GM23338 (cell line): ENCODE results near the gene MAPK7. TPM values are rescaled to one million over a fixed set of nuclear protein-coding genes. Genes with fewer than 3 reads are reported as not detected.

Experiments
- ATAC-seq: fragments of 200-7000 bp; cut with Tn5 transposase; 3 replicates; pipeline ENCODE4 v1.9.1; 2020
- DNase-seq: peaks from one replicate; pipeline ENCODE4 v3.0.0-alpha.2; 2015; ENCODE audit warnings: low spot score
- H2AFZ ChIP-seq: fragments of 200-600 bp; sonication (generic); 2 replicates; pipeline ENCODE4 v1.8.0; 2016; ENCODE audit warnings: antibody characterized with exemption, mild to moderate bottlenecking, moderate library complexity
- H3F3A ChIP-seq: fragments of 200-600 bp; sonication (generic); replicated peaks from 2 replicates; pipeline ENCODE4 v1.8.0; 2017; ENCODE audit warnings: antibody characterized with exemption, mixed run types, low read depth
- H3K27ac ChIP-seq: fragments of 200-600 bp; sonication (generic); 2 replicates; pipeline ENCODE4 v1.6.1; 2016; ENCODE audit warnings: low read depth
- H3K27me3 ChIP-seq: fragments of 200-600 bp; sonication (generic); 2 replicates; pipeline ENCODE4 v1.8.0; 2016; ENCODE audit warnings: mild to moderate bottlenecking, mixed run types, moderate library complexity; ENCODE audit not compliant: insufficient read depth
- H3K36me3 ChIP-seq: fragments of 200-600 bp; sonication (generic); 2 replicates; pipeline ENCODE4 v1.8.0; 2016; ENCODE audit warnings: mild to moderate bottlenecking; ENCODE audit not compliant: insufficient read depth
- H3K4me1 ChIP-seq: fragments of 200-600 bp; sonication (generic); 2 replicates; pipeline ENCODE4 v1.8.0; 2016; ENCODE audit warnings: mild to moderate bottlenecking, moderate library complexity; ENCODE audit not compliant: insufficient read depth
- H3K4me2 ChIP-seq: fragments of 200-600 bp; sonication (generic); 2 replicates; pipeline ENCODE4 v1.7.1; 2017; ENCODE audit warnings: mixed run types
- H3K4me3 ChIP-seq: fragments of 200-600 bp; sonication (generic); 2 replicates; pipeline ENCODE4 v1.6.1; 2016; ENCODE audit warnings: mixed run types
- H3K79me2 ChIP-seq: fragments of 200-600 bp; sonication (generic); replicated peaks from 2 replicates; pipeline ENCODE4 v1.8.0; 2017; ENCODE audit warnings: mild to moderate bottlenecking; ENCODE audit not compliant: insufficient read depth
- H3K9me2 ChIP-seq: fragments of 200-600 bp; sonication (generic); 2 replicates; pipeline ENCODE4 v1.8.0; 2017; ENCODE audit not compliant: insufficient read depth
- H4K20me1 ChIP-seq: fragments of 200-600 bp; sonication (generic); replicated peaks from 2 replicates; pipeline ENCODE4 v1.8.0; 2017; ENCODE audit warnings: mild to moderate bottlenecking; ENCODE audit not compliant: insufficient read depth
- H3K27ac Mint-ChIP-seq: 2 replicates; pipeline ENCODE4 v1.8.0; 2020; ENCODE audit warnings: inconsistent platforms, mild to moderate bottlenecking, moderate library complexity, mixed read lengths
- H3K27me3 Mint-ChIP-seq: 3 replicates; pipeline ENCODE4 v1.8.0; 2022; ENCODE audit warnings: low read depth, mild to moderate bottlenecking, moderate library complexity, mixed read lengths, inconsistent platforms; ENCODE audit not compliant: insufficient read depth, poor library complexity
- H3K36me3 Mint-ChIP-seq: 3 replicates; pipeline ENCODE4 v1.8.0; 2021; ENCODE audit warnings: low read depth, mild to moderate bottlenecking, inconsistent platforms, moderate library complexity, mixed read lengths
- H3K4me1 Mint-ChIP-seq: 3 replicates; pipeline ENCODE4 v1.8.0; 2020; ENCODE audit warnings: mild to moderate bottlenecking, inconsistent platforms, mixed read lengths
- H3K4me3 Mint-ChIP-seq: 3 replicates; pipeline ENCODE4 v1.8.0; 2021; ENCODE audit warnings: moderate library complexity, mild to moderate bottlenecking, inconsistent platforms, mixed read lengths
- H3K9me3 Mint-ChIP-seq: 3 replicates; pipeline ENCODE4 v1.8.0; 2020; ENCODE audit warnings: moderate library complexity, mild to moderate bottlenecking, inconsistent platforms, mixed read lengths
- CREB1 ChIP-seq: fragments of 250-450 bp; sonication (Bioruptor Pico); IDR thresholded peaks from 2 replicates; pipeline ENCODE4 v1.5.0; 2020; ENCODE audit warnings: low read depth, mild to moderate bottlenecking, moderate library complexity
- EZH2phosphoT487 ChIP-seq: fragments of 200-600 bp; sonication (generic); IDR thresholded peaks from one replicate; pipeline ENCODE4 v1.8.1; 2018; ENCODE audit warnings: antibody characterized with exemption; ENCODE audit not compliant: unreplicated experiment
- JUNB ChIP-seq: IDR thresholded peaks from one replicate; pipeline ENCODE4 v1.6.1; 2016; ENCODE audit warnings: antibody characterized with exemption; ENCODE audit not compliant: unreplicated experiment
- POLR2AphosphoS5 ChIP-seq: IDR thresholded peaks from 2 replicates; pipeline ENCODE4 v1.6.1; 2016; ENCODE audit warnings: antibody characterized with exemption, low read depth
- STAT1 ChIP-seq: IDR thresholded peaks from one replicate; pipeline ENCODE4 v1.6.1; 2016; ENCODE audit warnings: antibody characterized with exemption; ENCODE audit not compliant: unreplicated experiment
- polyA plus RNA-seq: library from polyadenylated mRNA; unstranded; fragments of >200 nt; fragmentation: Nextera tagmentation; extraction: Ambion mirVana; gene quantifications from 2 replicates; pipeline ENCODE4 v1.2.1, GENCODE V29; 2016
- total RNA-seq: library from RNA; depleted of rRNA; stranded (reverse); fragments of >200 nt; shearing (Covaris generic); gene quantifications from 2 replicates; pipeline ENCODE4 v1.2.3, GENCODE V29; 2014
- TF ChIP-seq, protein P1 (sequence below): IDR thresholded peaks from 2 replicates; pipeline ENCODE4 v1.6.1; 2016; ENCODE audit warnings: antibody characterized with exemption
- TF ChIP-seq, protein P2 (sequence below), 2 experiments: fragments of 200-600 bp in 1 of 2; sonication (generic) in 1 of 2; conservative IDR thresholded peaks; 2 replicates each; pipeline versions ENCODE4 v1.5.1 to v1.6.1; 2016 to 2017; ENCODE audit warnings: antibody characterized with exemption in 2 of 2, low read depth in 2 of 2, mild to moderate bottlenecking in 2 of 2, moderate library complexity in 1 of 2

MAPK7 gene
- total and polyA plus RNA-seq, 2 experiments from 2014 or later = 15.5 to 53.1 TPM

DNA sequence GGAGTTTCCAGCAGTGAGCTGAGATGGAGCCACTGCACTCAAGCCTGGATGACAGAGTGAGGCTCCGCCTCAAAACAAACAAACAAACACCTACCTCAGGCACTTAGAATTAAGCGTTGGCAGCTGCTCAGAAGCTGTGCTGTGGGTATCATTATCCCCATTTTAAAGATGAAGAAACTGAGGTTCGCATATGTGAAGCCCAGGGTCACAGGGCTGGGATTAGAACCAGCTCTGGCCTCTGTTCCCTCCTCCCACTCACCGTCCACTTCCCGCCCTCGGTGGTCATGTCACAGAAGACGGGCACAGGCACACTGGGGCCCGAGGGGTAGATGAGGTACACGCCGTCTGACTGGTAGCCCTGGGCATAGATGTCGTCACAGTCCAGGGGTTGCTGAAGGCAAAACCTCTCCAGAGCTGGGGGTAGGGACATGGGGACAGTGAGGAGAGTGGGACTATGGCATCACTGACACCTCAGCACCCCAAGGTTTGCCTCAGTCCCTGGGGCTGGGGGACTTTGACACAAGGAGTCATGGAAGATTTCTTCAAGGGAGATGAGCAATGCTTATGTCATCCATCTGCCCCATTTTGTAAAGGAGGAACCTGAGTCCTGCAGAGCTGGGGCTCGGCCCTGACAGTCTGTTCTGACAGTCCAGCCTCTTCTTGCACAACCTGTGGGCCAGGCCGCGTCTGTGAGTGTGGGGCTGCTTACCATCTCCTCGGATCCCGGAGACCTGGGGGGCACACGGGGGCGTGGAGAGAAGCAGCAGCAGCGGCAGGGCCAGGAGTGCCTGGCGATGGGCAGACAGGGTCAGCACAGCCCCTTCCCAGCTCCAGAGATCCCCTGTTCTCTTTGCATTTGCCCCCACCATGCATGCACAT lies 8.0 kb downstream of the MAPK7 start (continued):
- TF ChIP-seq, protein P1, sequence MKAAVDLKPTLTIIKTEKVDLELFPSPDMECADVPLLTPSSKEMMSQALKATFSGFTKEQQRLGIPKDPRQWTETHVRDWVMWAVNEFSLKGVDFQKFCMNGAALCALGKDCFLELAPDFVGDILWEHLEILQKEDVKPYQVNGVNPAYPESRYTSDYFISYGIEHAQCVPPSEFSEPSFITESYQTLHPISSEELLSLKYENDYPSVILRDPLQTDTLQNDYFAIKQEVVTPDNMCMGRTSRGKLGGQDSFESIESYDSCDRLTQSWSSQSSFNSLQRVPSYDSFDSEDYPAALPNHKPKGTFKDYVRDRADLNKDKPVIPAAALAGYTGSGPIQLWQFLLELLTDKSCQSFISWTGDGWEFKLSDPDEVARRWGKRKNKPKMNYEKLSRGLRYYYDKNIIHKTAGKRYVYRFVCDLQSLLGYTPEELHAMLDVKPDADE = no peak
- TF ChIP-seq EZH2phosphoT487 (no peak), CREB1 (CRISPR knock-in tag) (no peak), POLR2AphosphoS5 (no peak), STAT1 (no peak), JUNB (no peak)

DNA sequence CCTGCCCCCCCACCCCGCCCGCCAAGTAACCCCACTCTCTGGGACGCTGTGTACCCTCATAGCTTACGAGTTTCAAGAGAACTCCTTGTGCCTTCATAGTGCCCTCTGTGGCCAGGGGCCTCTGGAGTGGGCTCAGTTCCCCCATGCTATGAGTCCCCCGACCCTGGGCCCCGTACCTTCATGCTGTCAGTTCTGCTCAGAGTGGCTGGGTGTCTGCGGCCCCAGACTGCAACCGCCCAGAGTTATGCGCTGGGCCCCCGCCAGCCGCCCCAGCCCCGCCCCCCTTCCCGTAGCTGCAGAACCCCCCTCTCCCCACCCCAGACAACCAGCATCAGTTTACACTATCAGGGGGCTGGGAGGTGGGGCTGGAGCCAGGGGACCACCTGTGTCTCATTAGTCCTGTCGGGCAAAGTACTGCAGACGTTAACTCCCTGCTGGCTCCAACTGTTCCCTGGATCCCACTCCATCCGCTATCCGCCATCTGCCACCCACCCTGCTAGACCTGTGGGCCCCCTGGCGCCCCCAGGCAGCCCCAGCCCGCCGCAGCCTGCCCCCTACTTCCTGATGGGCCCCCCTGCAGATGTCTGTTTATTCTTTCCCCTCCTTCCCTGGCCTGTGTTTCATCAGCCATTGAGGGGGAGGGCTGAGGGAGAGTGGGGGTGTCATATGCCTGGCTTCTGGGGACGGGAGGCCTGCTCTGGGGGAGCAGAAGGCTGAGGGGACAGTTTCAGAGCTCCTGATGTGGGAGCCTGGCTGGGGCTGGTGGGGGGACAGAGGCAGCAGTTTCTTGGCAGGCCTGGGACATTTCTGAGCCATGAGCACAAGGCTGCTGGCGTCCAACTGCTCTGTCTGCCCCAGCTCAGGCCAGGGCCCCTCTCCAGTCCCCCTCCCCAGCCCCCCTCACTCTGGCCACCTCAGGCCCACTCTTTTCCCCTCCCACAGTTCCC lies 8.9 kb downstream of the MAPK7 start, which contains the start of gene MFAP4:
Gene MFAP4, minus strand, starts transcription at position 217 of the 947 bp plus-strand sequence. Its CDS starts 35 bp downstream, at position 182.
- H3K4me3 Mint-ChIP-seq = peak within 1 kb of the TSS; percentile 44
- Histone ChIP-seq H3K79me2 (no peaks in the 10 kb centered on the region; the same call in 1 of the 2 replicates), H3K36me3 (no peaks in the 10 kb centered on the region; the same call in 1 of the 2 replicates), H3K27ac (peak within 1 kb of the TSS; percentile 90), H3K4me1 (peaks cover 29% of the 10 kb centered on the region), H3K27me3 (no peaks in the 10 kb centered on the region), H3F3A (peaks cover 12% of the 10 kb centered on the region), H2AFZ (peak within 1 kb of the TSS; percentile 14; the same call in 1 of the 2 replicates), H3K4me2 (peak within 1 kb of the TSS; percentile 78), H4K20me1 (no peaks in the 10 kb centered on the region), H3K4me3 (peak within 1 kb of the TSS; percentile 47), H3K9me2 (no peaks in the 10 kb centered on the region)
- ATAC-seq (peak; percentile 71), DNase-seq (peak; percentile 77)
- H3K27ac Mint-ChIP-seq = peak within 1 kb of the TSS; percentile 88
- TF ChIP-seq, protein P2, sequence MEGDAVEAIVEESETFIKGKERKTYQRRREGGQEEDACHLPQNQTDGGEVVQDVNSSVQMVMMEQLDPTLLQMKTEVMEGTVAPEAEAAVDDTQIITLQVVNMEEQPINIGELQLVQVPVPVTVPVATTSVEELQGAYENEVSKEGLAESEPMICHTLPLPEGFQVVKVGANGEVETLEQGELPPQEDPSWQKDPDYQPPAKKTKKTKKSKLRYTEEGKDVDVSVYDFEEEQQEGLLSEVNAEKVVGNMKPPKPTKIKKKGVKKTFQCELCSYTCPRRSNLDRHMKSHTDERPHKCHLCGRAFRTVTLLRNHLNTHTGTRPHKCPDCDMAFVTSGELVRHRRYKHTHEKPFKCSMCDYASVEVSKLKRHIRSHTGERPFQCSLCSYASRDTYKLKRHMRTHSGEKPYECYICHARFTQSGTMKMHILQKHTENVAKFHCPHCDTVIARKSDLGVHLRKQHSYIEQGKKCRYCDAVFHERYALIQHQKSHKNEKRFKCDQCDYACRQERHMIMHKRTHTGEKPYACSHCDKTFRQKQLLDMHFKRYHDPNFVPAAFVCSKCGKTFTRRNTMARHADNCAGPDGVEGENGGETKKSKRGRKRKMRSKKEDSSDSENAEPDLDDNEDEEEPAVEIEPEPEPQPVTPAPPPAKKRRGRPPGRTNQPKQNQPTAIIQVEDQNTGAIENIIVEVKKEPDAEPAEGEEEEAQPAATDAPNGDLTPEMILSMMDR (conservative IDR thresholded peaks at IDR 0.05; ENCODE audit: low read depth in 2 of 2) = no peak
- TF ChIP-seq POLR2AphosphoS5 = peak; percentile 38; the same call in 1 of the 2 replicates
- H3K4me1 Mint-ChIP-seq = peaks cover 54% of the 10 kb centered on the region
- H3K9me3 Mint-ChIP-seq = no peaks in the 10 kb centered on the region; the same call in 2 of the 3 replicates
- peaks cover 36% of the 10 kb centered on the region for H3K36me3 Mint-ChIP-seq
- H3K27me3 Mint-ChIP-seq = peaks cover 8% of the 10 kb centered on the region
